Suprapubic skin (tissue), 3 donors: ENCODE results near the gene ARPIN.

ENCODE experiments used
- CTCF ChIP-seq, 2 donors: fragments of 200-600 bp in 1 of 2; fragments of 450-650 bp in 1 of 2; sonication (generic) in 1 of 2; IDR thresholded peaks; one replicate each; pipeline ENCODE4 v1.5.1; 2016 to 2019; ENCODE audit warnings: antibody characterized with exemption in 2 of 2, mild to moderate bottlenecking in 1 of 2, moderate library complexity in 1 of 2
- POLR2AphosphoS5 ChIP-seq, 3 donors: sonication (generic); formaldehyde crosslinking; IDR thresholded peaks; one replicate each; pipeline ENCODE4 v1.6.1; 2017; ENCODE audit warnings: antibody characterized with exemption in 3 of 3

GRCh38 chr15:89852342-89852995, 60.3 kb downstream of the ARPIN start:
- TF ChIP-seq POLR2AphosphoS5 (IDR thresholded peaks at IDR 0.05) (no peak), CTCF (IDR thresholded peaks at IDR 0.05) (no peak)
